ENCODE measurements around the gene CCDC71L. TPM values are rescaled to one million over a fixed set of nuclear protein-coding genes. Genes with fewer than 3 reads are reported as not detected.

Gene CCDC71L
- polyA plus RNA-seq, 3 donors: 7.4 to 8.7 (median 8.6) TPM

DNA sequence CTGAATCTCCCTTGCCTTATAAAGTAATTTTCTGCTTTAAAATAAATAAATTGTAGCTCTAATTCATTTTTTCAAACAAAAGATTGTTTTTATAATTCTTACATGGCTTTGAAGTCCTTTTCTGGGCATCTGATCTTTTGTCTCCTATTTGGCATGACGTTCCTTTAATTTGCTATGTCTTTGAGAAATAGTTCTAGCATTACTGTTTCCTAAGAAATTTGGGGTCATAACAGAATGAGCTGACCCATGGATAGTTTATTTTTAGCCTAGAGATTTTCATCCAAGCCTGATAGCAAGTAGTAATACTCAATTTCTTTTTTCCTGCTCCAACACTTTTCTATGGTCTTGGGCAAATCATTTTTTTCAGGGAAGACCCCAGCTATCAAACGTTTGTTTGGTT lies 31.4 kb downstream of the CCDC71L start:
- DNase-seq (ENCODE audit: low read depth in 3 of 3, low spot score in 2 of 3): no peak

- no peak for DNase-seq (ENCODE audit: low read depth in 3 of 3, low spot score in 2 of 3)
Measured at GRCh38 chr7:106626376-106627164, 34.4 kb downstream of the CCDC71L start.

GRCh38 chr7:106625678-106626301 lies 35.2 kb downstream of the CCDC71L start:
- DNase-seq (ENCODE audit: low read depth in 3 of 3, low spot score in 2 of 3): no peak

GRCh38 chr7:106623853-106624252 lies 37.1 kb downstream of the CCDC71L start:
- no peak for DNase-seq (ENCODE audit: low read depth in 3 of 3, low spot score in 2 of 3)

- DNase-seq (ENCODE audit: low read depth in 3 of 3, low spot score in 2 of 3): no peak
Measured at GRCh38 chr7:106623315-106623660, 37.7 kb downstream of the CCDC71L start.

- DNase-seq (ENCODE audit: low read depth in 3 of 3, low spot score in 2 of 3): no peak
Measured at GRCh38 chr7:106622654-106623314, 38.2 kb downstream of the CCDC71L start.

- no peak for DNase-seq (ENCODE audit: low read depth in 3 of 3, low spot score in 2 of 3)
Measured at GRCh38 chr7:106621393-106622132, 39.4 kb downstream of the CCDC71L start.

- DNase-seq (ENCODE audit: low read depth in 3 of 3, low spot score in 2 of 3): no peak
Measured at GRCh38 chr7:106620676-106621075, 40.3 kb downstream of the CCDC71L start.

- DNase-seq (ENCODE audit: low read depth in 3 of 3, low spot score in 2 of 3): no peak
Measured at GRCh38 chr7:106620034-106620433, 40.9 kb downstream of the CCDC71L start.

DNA sequence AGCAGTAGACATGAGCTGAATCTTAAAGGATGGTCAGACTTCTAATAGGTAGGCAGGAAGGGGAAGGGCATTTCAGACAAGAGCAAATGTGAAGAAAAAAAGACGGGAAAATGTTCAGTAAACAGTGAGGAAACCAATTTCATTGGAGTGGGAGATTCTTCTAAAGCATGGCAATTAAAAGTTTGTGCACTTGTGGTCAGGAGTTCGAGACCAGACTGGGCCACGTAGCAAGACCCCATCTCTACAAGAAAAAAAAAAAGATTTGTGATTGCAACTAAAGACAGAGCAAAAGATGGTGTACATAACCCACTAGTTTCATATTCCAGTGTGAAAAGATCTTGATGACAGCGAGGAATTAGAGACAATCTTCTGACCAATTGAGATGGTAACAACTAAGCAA lies 41.7 kb downstream of the CCDC71L start:
- no peak for DNase-seq (ENCODE audit: low read depth in 3 of 3, low spot score in 2 of 3)

GRCh38 chr7:106618480-106618879 lies 42.5 kb downstream of the CCDC71L start:
- DNase-seq (ENCODE audit: low read depth in 3 of 3, low spot score in 2 of 3): peak in 2 of 3 donors; percentile 15 to 19

GRCh38 chr7:106617860-106618259 lies 43.1 kb downstream of the CCDC71L start:
- DNase-seq (ENCODE audit: low read depth in 3 of 3, low spot score in 2 of 3): no peak

GRCh38 chr7:106616708-106617051 lies 44.3 kb downstream of the CCDC71L start:
- no peak for DNase-seq (ENCODE audit: low read depth in 3 of 3, low spot score in 2 of 3)

GRCh38 chr7:106615808-106616707 lies 44.9 kb downstream of the CCDC71L start:
- DNase-seq (ENCODE audit: low read depth in 3 of 3, low spot score in 2 of 3): no peak

- DNase-seq (ENCODE audit: low read depth in 3 of 3, low spot score in 2 of 3): no peak
Measured at GRCh38 chr7:106614751-106615150, 46.2 kb downstream of the CCDC71L start.

GRCh38 chr7:106613848-106614560 lies 47.0 kb downstream of the CCDC71L start:
- no peak for DNase-seq (ENCODE audit: low read depth in 3 of 3, low spot score in 2 of 3)

- no peak for DNase-seq (ENCODE audit: low read depth in 3 of 3, low spot score in 2 of 3)
Measured at GRCh38 chr7:106613279-106613678, 47.7 kb downstream of the CCDC71L start.

DNA sequence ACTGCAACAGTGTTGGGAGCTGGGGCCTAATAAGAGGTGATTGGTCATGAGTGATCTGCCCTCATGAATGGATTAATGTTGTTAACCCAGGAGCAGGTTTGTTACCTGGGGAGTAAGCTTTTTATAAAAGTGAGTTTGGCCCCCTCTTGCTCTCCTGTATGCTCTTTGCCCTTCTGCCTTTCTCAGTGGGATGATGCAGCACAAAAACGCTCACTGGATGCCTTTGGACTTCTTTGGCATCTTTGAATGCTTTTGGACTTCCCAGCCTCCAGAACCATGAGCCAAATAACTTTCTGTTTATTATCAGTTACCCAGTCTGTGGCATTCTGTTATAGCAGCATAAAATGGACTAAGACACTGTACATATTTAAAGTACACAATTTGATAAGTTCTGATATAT lies 48.5 kb downstream of the CCDC71L start:
- DNase-seq (ENCODE audit: low read depth in 3 of 3, low spot score in 2 of 3): no peak

DNA sequence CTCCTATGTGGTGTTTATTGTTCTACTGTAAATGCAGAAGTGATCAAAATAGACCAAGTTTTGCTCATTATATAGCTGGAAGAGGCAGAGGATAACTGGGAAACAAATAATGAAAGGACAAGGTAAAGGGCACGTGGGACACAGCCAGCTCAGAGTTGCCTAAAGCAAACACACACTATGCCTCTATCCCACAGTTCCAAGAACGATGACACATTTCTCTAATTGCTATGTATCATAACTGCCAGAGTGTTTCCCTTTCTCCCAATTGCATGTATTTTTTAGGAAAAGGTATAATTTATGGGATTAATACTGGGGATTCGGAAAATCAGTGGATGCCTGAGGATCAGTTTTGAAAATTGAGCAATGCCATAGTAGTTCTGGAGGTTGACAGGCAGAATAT lies 49.0 kb downstream of the CCDC71L start:
- DNase-seq (ENCODE audit: low read depth in 3 of 3, low spot score in 2 of 3): no peak
